Liver (tissue), 9 donors: ENCODE measurements around the gene NRF1. TPM values are rescaled to one million over a fixed set of nuclear protein-coding genes. Genes with fewer than 3 reads are reported as not detected.
A peak's percentile ranks its signal among the peaks of the same experiment; 100 is the strongest.
"Not testable (repeated sequence)": the region's sequence is repeated elsewhere in the genome, so short reads cannot be mapped to it uniquely, and the experiment has no call there.

Experiments
- DNase-seq: peaks from one replicate; pipeline ENCODE4 v3.0.0-alpha.2; 2017; ENCODE audit warnings: low spot score
- H3K27ac ChIP-seq, 2 donors: one replicate each; pipeline ENCODE4 v1.7.0; 2013; ENCODE audit warnings: inconsistent platforms in 2 of 2, low read length in 2 of 2, control low read depth in 1 of 2, low read depth in 1 of 2, mild to moderate bottlenecking in 1 of 2
- H3K27me3 ChIP-seq, 4 donors: one replicate each; pipeline versions ENCODE4 v1.6.1 to v1.7.0; 2013; ENCODE audit warnings: low read length in 3 of 4, inconsistent platforms in 1 of 4, mild to moderate bottlenecking in 1 of 4, moderate library complexity in 1 of 4; ENCODE audit not compliant: control insufficient read depth in 4 of 4, insufficient read depth in 4 of 4
- H3K36me3 ChIP-seq, 4 donors: one replicate each; pipeline versions ENCODE4 v1.6.1 to v1.7.0; 2013; ENCODE audit warnings: low read length in 3 of 4, mild to moderate bottlenecking in 3 of 4, low read depth in 1 of 4, moderate library complexity in 1 of 4; ENCODE audit not compliant: control insufficient read depth in 4 of 4, insufficient read depth in 3 of 4
- H3K4me1 ChIP-seq, 4 donors: one replicate each; pipeline versions ENCODE4 v1.6.1 to v1.7.0; 2013; ENCODE audit warnings: low read length in 3 of 4, mild to moderate bottlenecking in 3 of 4, moderate library complexity in 1 of 4; ENCODE audit not compliant: control insufficient read depth in 4 of 4, insufficient read depth in 4 of 4
- H3K4me3 ChIP-seq, 3 donors: one replicate each; pipeline versions ENCODE4 v1.6.1 to v1.7.0; 2013; ENCODE audit warnings: low read length in 3 of 3, control low read depth in 1 of 3, low read depth in 1 of 3, mild to moderate bottlenecking in 1 of 3
- H3K9ac ChIP-seq, 2 donors: one replicate each; pipeline ENCODE4 v1.7.0; 2013; ENCODE audit warnings: low read length in 2 of 2, mild to moderate bottlenecking in 2 of 2, moderate library complexity in 2 of 2, control low read depth in 1 of 2, low read depth in 1 of 2
- H3K9me3 ChIP-seq, 4 donors: one replicate each; pipeline versions ENCODE4 v1.6.1 to v1.7.0; 2013; ENCODE audit warnings: low read length in 3 of 4; ENCODE audit not compliant: control insufficient read depth in 4 of 4
- ATF3 ChIP-seq: IDR thresholded peaks from 2 replicates; pipeline ENCODE4 v1.6.1; 2016; ENCODE audit warnings: antibody characterized with exemption
- CTCF ChIP-seq: fragments of 150-350 bp; IDR thresholded peaks from 2 replicates; pipeline ENCODE4 v1.5.1; 2017; ENCODE audit warnings: improper control_type of control experiment, low read depth, low read length; ENCODE audit not compliant: missing input control
- EGR1 ChIP-seq, 2 donors: IDR thresholded peaks; 2 replicates each; pipeline ENCODE4 v1.6.1; 2016 to 2018; ENCODE audit warnings: antibody characterized with exemption in 2 of 2, low read depth in 2 of 2
- FOXA2 ChIP-seq: IDR thresholded peaks from 2 replicates; pipeline ENCODE4 v1.6.1; 2016; ENCODE audit warnings: antibody characterized with exemption
- GABPA ChIP-seq, 2 donors: IDR thresholded peaks in 1 of 2; conservative IDR thresholded peaks in 1 of 2; 2 replicates each; pipeline ENCODE4 v1.6.1; 2016; ENCODE audit warnings: antibody characterized with exemption in 2 of 2, mild to moderate bottlenecking in 1 of 2, moderate library complexity in 1 of 2
- HNF4A ChIP-seq, 2 donors: conservative IDR thresholded peaks; 2 replicates each; pipeline ENCODE4 v1.6.1; 2016; ENCODE audit warnings: antibody characterized with exemption in 2 of 2, mild to moderate bottlenecking in 2 of 2
- HNF4G ChIP-seq: IDR thresholded peaks from 2 replicates; pipeline ENCODE4 v1.6.1; 2016; ENCODE audit warnings: antibody characterized with exemption
- JUND ChIP-seq, 2 donors: IDR thresholded peaks; 2 replicates each; pipeline ENCODE4 v1.6.1; 2016; ENCODE audit warnings: antibody characterized with exemption in 2 of 2
- MAX ChIP-seq: IDR thresholded peaks from 2 replicates; pipeline ENCODE4 v1.6.1; 2016; ENCODE audit warnings: antibody characterized with exemption
- NR2F2 ChIP-seq: IDR thresholded peaks from 2 replicates; pipeline ENCODE4 v1.6.1; 2016; ENCODE audit warnings: antibody characterized with exemption
- RAD21 ChIP-seq, 2 donors: IDR thresholded peaks; 2 replicates each; pipeline ENCODE4 v1.6.1; 2016; ENCODE audit warnings: antibody characterized with exemption in 2 of 2, mild to moderate bottlenecking in 2 of 2
- REST ChIP-seq: IDR thresholded peaks from 2 replicates; pipeline ENCODE4 v1.6.1; 2016; ENCODE audit warnings: antibody characterized with exemption, mild to moderate bottlenecking
- RXRA ChIP-seq, 2 donors: IDR thresholded peaks; 2 replicates each; pipeline ENCODE4 v1.6.1; 2017 to 2018; ENCODE audit warnings: antibody characterized with exemption in 2 of 2, mild to moderate bottlenecking in 1 of 2
- SP1 ChIP-seq: IDR thresholded peaks from 2 replicates; pipeline ENCODE4 v1.6.1; 2018; ENCODE audit warnings: antibody characterized with exemption, mild to moderate bottlenecking
- YY1 ChIP-seq: IDR thresholded peaks from 2 replicates; pipeline ENCODE4 v1.6.1; 2016; ENCODE audit warnings: antibody characterized with exemption, mild to moderate bottlenecking
- ZBTB33 ChIP-seq: IDR thresholded peaks from 2 replicates; pipeline ENCODE4 v1.6.1; 2016; ENCODE audit warnings: antibody characterized with exemption
- WGBS: extraction: QIAGEN DNeasy Blood & Tissue Kit; methylation state at CpG from one replicate; pipeline ENCODE4 v1.1.7; 2013; 5-methylcytosine and 5-hydroxymethylcytosine counted together
- polyA plus RNA-seq, 2 donors: library from polyadenylated mRNA; stranded (reverse) in 1 of 2; unstranded in 1 of 2; fragments of 200-250 nt in 1 of 2; fragments of >200 nt in 1 of 2; fragmentation: Nextera tagmentation in 1 of 2; extraction: Ambion mirVana in 1 of 2; gene quantifications; one replicate each; pipeline versions ENCODE4 v1.2.1 to v1.2.3, GENCODE V29; 2013 to 2015
- total RNA-seq, 2 donors: library from RNA; depleted of rRNA; stranded (reverse); fragments of >200 nt; gene quantifications; one replicate each; pipeline ENCODE4 v1.2.3, GENCODE V29; 2014
- donor health status: healthy.
- donor health status: healthy.
- donor health status: healthy.
- donor health status: healthy.
- donor health status: healthy.

NRF1 gene
- 10 to 100 TPM in 1 of 2 donors, 1 to 10 TPM in 1; 8.5 to 14.8 TPM for total RNA-seq
- 1 to 10 TPM; 1.3 to 2.2 TPM for polyA plus RNA-seq

GRCh38 chr7:129611246-129612111 is at the start of gene NRF1:
NRF1 (plus strand) TSS chr7:129611720; CDS start chr7:129657352, 45,632 bp downstream.
- Histone ChIP-seq H3K27ac (peak within 1 kb of the TSS; percentile 94 to 97), H3K4me1 (peaks cover 0 to 20% (median 9%) of the 10 kb centered on the region in 4 donors), H3K9me3 (no peaks in the 10 kb centered on the region), H3K36me3 (peaks cover 0 to 2% (median 0%) of the 10 kb centered on the region in 4 donors), H3K4me3 (peak within 1 kb of the TSS; percentile 81 to 96 (median 93)), H3K27me3 (no peaks in the 10 kb centered on the region), H3K9ac (peak within 1 kb of the TSS; percentile 93 to 96)
- no peak for TF ChIP-seq JUND (IDR thresholded peaks at IDR 0.05)
- TF ChIP-seq HNF4A (conservative IDR thresholded peaks at IDR 0.05): no peak
- no peak for TF ChIP-seq HNF4G
- TF ChIP-seq RXRA (IDR thresholded peaks at IDR 0.05): no peak
- peak; percentile 29 for TF ChIP-seq CTCF
- TF ChIP-seq RAD21 (IDR thresholded peaks at IDR 0.05): peak in 1 of 2 donors; percentile 11
- TF ChIP-seq NR2F2: no peak
- TF ChIP-seq GABPA (IDR thresholded peaks at IDR 0.05 in 1 of 2, conservative IDR thresholded peaks at IDR 0.05 in 1 of 2): no peak
- no peak for TF ChIP-seq EGR1 (IDR thresholded peaks at IDR 0.05; ENCODE audit: low read depth in 2 of 2)
- no peak for TF ChIP-seq REST
- TF ChIP-seq YY1: peak; percentile 90
- no peak for TF ChIP-seq ZBTB33
- TF ChIP-seq FOXA2: no peak
- TF ChIP-seq ATF3: no peak
- TF ChIP-seq SP1: no peak
- TF ChIP-seq MAX: no peak
- under 1% methylated on average over 98 of the region's 98 CpGs for WGBS
- peak; percentile 89 for DNase-seq

GRCh38 chr7:129566323-129566722 is 45.2 kb upstream of the NRF1 start:
- H3K27me3 ChIP-seq, H3K9me3 ChIP-seq, H3K27ac ChIP-seq, H3K4me1 ChIP-seq, H3K36me3 ChIP-seq, H3K4me3 ChIP-seq, DNase-seq, H3K9ac ChIP-seq: not testable (repeated sequence)
- WGBS: 51% methylated on average over 2 of the region's 2 CpGs
